ENCODE data around the gene TBC1D16.

The TBC1D16 gene

DNA sequence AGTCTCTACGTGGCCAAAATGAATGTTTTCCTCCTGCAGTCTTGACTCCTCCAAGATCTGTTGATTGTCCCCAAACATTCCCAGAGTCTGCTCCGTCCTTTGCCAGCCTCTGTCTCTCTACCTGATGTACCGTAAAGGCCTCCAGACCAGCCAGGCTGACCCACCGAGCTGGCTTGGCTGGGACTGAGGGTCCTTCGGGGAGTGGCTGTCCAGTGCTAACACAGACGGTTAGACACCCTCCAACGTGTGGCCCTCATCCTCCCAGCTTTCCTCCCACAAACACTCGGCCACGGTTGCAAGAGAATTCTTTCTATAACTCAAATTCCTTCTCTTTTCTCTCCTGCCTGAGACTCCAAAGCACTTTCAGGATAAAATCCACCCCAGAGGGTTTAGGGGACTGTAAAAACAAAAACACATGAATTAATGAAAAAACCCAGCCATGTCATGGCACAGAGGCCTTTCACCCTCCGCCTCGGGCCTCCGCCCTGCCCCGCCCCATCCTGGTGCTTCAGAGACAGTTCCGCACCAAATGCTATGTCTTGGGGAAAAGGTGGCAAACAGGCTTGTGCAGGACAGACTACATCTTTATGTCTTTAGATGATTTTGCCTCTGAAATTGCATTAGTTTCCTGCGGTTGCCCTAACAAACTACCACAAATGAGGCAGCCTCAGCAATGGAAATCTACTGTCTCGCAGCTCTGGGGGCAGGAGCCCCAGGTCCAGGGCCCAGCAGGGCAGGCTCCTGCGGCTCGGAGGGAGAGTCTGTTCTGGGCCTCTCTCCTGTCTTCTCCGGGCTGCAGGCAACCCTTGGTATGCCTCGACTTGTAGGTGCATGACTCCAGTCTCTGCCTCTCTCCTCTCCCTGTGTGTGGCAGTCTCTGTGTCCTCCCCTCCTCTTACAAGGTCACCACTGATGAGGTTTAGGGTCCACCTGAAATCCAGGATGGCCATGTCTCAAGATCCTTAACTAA is 124.0 kb downstream of the TBC1D16 start:
- no peak overlapping the region for H3K27ac ChIP-seq
- TF ChIP-seq, protein P1, sequence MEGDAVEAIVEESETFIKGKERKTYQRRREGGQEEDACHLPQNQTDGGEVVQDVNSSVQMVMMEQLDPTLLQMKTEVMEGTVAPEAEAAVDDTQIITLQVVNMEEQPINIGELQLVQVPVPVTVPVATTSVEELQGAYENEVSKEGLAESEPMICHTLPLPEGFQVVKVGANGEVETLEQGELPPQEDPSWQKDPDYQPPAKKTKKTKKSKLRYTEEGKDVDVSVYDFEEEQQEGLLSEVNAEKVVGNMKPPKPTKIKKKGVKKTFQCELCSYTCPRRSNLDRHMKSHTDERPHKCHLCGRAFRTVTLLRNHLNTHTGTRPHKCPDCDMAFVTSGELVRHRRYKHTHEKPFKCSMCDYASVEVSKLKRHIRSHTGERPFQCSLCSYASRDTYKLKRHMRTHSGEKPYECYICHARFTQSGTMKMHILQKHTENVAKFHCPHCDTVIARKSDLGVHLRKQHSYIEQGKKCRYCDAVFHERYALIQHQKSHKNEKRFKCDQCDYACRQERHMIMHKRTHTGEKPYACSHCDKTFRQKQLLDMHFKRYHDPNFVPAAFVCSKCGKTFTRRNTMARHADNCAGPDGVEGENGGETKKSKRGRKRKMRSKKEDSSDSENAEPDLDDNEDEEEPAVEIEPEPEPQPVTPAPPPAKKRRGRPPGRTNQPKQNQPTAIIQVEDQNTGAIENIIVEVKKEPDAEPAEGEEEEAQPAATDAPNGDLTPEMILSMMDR (conservative IDR thresholded peaks at IDR 0.05): no peak
- no peak for TF ChIP-seq ZFX (IDR thresholded peaks at IDR 0.05)

DNA sequence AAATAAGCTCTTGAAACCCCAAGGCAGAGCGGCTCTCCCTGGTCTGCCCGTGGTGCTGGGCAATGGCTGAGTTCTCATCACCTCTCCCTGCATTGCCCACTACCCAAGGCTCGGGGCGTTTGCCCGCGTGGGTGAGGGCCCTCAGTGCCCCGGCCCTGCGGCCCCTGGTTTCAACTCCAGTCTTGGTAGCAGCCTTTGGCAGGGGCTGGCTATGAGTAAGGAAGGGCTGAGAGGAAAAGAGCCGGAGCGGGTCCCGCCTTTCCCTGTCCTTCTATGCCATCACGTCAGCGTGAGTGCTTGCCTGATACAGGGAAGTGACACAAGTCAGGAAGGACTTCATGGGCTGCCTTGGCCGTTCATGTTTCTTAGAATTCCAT is 124.7 kb downstream of the TBC1D16 start:
- no peak for TF ChIP-seq ZFX (IDR thresholded peaks at IDR 0.05)
- TF ChIP-seq, protein P1 (conservative IDR thresholded peaks at IDR 0.05): no peak
- no peak overlapping the region for H3K27ac ChIP-seq

DNA sequence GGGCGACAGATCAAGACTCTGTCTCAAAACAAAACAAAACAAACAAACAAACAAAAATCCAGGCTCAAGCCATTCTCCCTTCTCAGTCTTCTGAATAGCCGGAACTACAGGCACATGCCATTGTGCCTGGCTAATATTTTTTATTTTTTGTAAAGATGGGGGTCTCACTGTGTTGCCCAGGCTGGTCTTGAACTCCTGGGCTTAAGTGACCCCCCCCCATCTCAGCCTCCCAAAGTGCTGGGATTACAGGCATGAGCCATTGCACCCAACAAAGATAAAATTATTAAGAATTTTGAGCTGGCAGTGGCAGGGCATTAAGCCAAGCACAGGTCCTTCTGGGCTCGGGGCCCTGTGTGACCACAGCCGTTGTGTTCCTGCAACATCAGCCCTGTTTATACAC is 126.6 kb downstream of the TBC1D16 start:
- TF ChIP-seq ZFX (IDR thresholded peaks at IDR 0.05): no peak
- TF ChIP-seq, protein P1 (conservative IDR thresholded peaks at IDR 0.05): no peak
- H3K27ac ChIP-seq: peak overlapping the region; percentile 3

DNA sequence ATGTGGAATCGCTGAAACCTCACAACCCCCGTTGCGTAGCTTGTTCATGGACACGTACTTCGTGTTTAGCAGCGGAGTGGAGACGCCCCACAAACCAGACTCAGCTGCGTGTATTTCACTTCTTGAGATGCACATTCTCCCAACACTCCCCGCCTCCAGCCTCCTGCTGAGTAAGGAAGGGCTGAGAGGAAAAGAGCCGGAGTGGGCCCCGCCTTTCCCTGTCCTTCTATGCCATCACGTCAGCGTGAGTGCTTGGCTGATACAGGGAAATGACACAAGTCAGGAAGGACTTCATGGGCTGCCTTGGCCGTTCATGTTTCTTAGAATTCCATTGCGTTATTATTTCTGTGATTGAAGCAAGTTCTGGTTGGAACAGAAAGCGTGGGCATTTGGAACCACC is 127.8 kb downstream of the TBC1D16 start:
- TF ChIP-seq ZFX (IDR thresholded peaks at IDR 0.05): no peak
- TF ChIP-seq, protein P1 (conservative IDR thresholded peaks at IDR 0.05): no peak
- no peak overlapping the region for H3K27ac ChIP-seq

DNA sequence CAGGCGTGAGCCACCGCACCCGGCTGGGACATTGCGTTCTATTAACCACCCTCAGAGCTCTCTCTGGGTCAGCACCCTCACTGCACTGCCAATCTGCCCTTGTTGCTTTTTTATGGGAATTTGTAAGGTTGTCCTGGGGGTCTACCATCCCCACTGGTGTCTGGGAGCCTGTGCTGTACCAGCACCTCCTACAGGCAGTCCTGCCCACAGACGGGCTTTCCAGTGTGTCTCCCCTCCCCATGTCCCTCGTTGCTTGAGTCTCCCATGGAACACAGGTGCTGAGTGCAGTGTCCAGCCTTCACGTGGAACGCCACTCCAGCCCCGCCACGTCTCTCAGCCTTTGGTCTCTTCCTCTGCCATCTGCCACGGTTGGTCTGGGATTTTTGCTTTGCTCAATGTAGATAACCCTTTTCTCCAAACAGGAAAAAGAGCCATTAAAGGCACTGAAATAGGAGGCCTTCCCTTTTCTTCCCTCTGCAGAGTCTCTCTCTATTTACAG is 128.4 kb downstream of the TBC1D16 start:
- H3K27ac ChIP-seq: no peak overlapping the region
- TF ChIP-seq ZFX (IDR thresholded peaks at IDR 0.05): no peak
- TF ChIP-seq, protein P1 (conservative IDR thresholded peaks at IDR 0.05): no peak

DNA sequence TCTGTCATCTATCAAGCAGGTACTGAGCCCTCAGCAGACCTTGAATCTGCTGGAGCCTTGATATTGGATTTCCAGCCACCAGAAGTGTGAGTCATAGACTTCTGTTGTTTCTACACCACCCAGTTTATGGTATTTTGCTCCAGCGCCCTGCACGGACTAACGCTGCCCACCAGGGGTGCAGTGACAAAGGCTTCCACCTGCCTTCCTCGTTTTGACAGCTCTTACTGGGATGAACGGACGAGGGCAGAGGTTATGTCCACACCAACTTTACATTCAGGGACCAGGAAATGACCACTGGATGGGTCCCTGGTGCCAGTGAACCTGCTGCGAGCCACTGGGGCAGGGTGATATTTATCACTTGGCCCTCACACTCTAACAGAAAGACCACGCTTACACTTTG is 129.8 kb downstream of the TBC1D16 start:
- TF ChIP-seq, protein P1 (conservative IDR thresholded peaks at IDR 0.05): no peak
- no peak for TF ChIP-seq ZFX (IDR thresholded peaks at IDR 0.05)
- no peak overlapping the region for H3K27ac ChIP-seq

DNA sequence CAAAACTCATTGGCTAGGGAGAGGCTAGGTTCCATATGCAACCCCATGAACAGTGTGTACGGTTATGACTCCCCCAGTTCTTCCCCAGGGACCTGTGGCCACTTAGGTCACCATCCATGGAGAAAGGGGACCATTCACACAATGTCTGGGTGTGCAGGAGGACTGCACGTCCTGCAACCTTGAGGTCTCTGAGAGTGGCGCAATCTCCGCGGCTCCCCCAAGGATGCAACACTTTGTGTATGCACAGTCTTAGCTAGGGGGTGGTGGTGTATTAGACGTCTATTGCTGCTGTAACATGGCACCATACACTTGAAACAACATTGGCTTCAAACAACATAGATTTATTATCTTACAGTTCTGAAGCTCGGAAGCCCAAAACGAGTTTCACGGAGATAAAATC is 130.8 kb downstream of the TBC1D16 start:
- TF ChIP-seq ZFX (IDR thresholded peaks at IDR 0.05): no peak
- TF ChIP-seq, protein P1 (conservative IDR thresholded peaks at IDR 0.05): no peak
- H3K27ac ChIP-seq: no peak overlapping the region

Measured in C4-2B (cell line).